Panc1 (cell line): ENCODE measurements around the gene ADAM22. TPM values are rescaled to one million over a fixed set of nuclear protein-coding genes. Genes with fewer than 3 reads are reported as not detected.

Experiments used
- ATAC-seq: fragments of 200-7000 bp; cut with Tn5 transposase; 2 replicates; pipeline ENCODE4 v1.9.1; 2020; ENCODE audit warnings: mild to moderate bottlenecking, moderate library complexity
- BruUV-seq: library from RNA; stranded (reverse); fragments of 400-500 nt; replicated peaks from 2 replicates; lab custom pipeline; 2021; lab: Mats Ljungman, UMichigan
- CTCF ChIA-PET: fragments of 300-600 bp; sonication (Branson Sonifier 250); formaldehyde crosslinking; loops from one replicate; lab custom pipeline; 2022; ENCODE audit warnings: antibody characterized with exemption; lab: Charles Lee
- POLR2A ChIA-PET: fragments of 300-600 bp; sonication (Branson Sonifier 250); formaldehyde crosslinking; loops from one replicate; lab custom pipeline; 2022; ENCODE audit warnings: antibody characterized with exemption; lab: Charles Lee
- DNase-seq: peaks from one replicate; pipeline ENCODE4 v3.0.0-alpha.2; 2010; ENCODE audit warnings: low read depth, low spot score
- H3K27ac ChIP-seq: 2 replicates; pipeline ENCODE4 v1.5.1; 2011; ENCODE audit warnings: mild to moderate bottlenecking, low read length, inconsistent platforms
- H3K27me3 ChIP-seq: fragments of 200-500 bp; sonication (Bioruptor generic); 2 replicates; pipeline ENCODE4 v1.6.0; 2014; ENCODE audit warnings: low read length, inconsistent platforms; ENCODE audit not compliant: control insufficient read depth, insufficient read depth
- H3K36me3 ChIP-seq: fragments of 200-500 bp; sonication (Bioruptor generic); 2 replicates; pipeline ENCODE4 v1.5.1; 2014; ENCODE audit warnings: inconsistent platforms, mild to moderate bottlenecking, low read length, moderate library complexity; ENCODE audit not compliant: control insufficient read depth, insufficient read depth
- H3K4me1 ChIP-seq: 2 replicates; pipeline ENCODE4 v1.5.1; 2011; ENCODE audit warnings: inconsistent platforms, mild to moderate bottlenecking, low read length, moderate library complexity; ENCODE audit not compliant: control insufficient read depth, insufficient read depth
- H3K4me3 ChIP-seq, 2 experiments: 2 replicates each; pipeline ENCODE4 v1.5.1; 2011 to 2012; ENCODE audit warnings: low read depth in 2 of 2, low read length in 2 of 2, mild to moderate bottlenecking in 2 of 2, inconsistent platforms in 1 of 2, moderate library complexity in 1 of 2
- H3K9me3 ChIP-seq: fragments of 200-500 bp; sonication (Bioruptor generic); 2 replicates; pipeline ENCODE4 v1.5.1; 2014; ENCODE audit warnings: low read depth, mild to moderate bottlenecking, inconsistent platforms, low read length, moderate library complexity; ENCODE audit not compliant: control insufficient read depth, insufficient read depth
- CTCF ChIP-seq: fragments of 450-650 bp; IDR thresholded peaks from 2 replicates; pipeline ENCODE4 v1.5.1; 2017; ENCODE audit warnings: mild to moderate bottlenecking
- POLR2AphosphoS5 ChIP-seq: IDR thresholded peaks from 2 replicates; pipeline ENCODE4 v1.6.1; 2012; ENCODE audit warnings: mild to moderate bottlenecking, low read depth, low read length, moderate library complexity
- REST ChIP-seq, 2 experiments: IDR thresholded peaks; 2 replicates each; pipeline ENCODE4 v1.6.1; 2011 to 2012; ENCODE audit warnings: low read depth in 2 of 2, control low read depth in 1 of 2, low read length in 1 of 2, mild to moderate bottlenecking in 1 of 2, moderate library complexity in 1 of 2; ENCODE audit not compliant: insufficient read depth in 1 of 2
- SIN3A ChIP-seq: IDR thresholded peaks from 2 replicates; pipeline ENCODE4 v1.6.1; 2012; ENCODE audit warnings: low read depth, mild to moderate bottlenecking, low read length, moderate library complexity, borderline replicate concordance; ENCODE audit not compliant: insufficient read depth
- TCF7L2 ChIP-seq: IDR thresholded peaks from 2 replicates; pipeline ENCODE4 v1.6.1; 2011; ENCODE audit warnings: mild to moderate bottlenecking, low read depth, low read length, inconsistent platforms
- in situ Hi-C: cut with HindIII; loops from 2 replicates; pipeline ENCODE4 v1.10.0; 2016; ENCODE audit warnings: low sequenced_read_pairs, low pct_unique_long_range_greater_than_20kb
- intact Hi-C: fragments of 100-400 bp; cut with micrococcal nuclease; formaldehyde crosslinking; loops from one replicate; pipeline ENCODE4 v1.10.0; 2022; ENCODE audit not compliant: unreplicated experiment
- total RNA-seq: library from RNA; stranded (reverse); gene quantifications from one replicate; pipeline ENCODE4 v1.2.1, GENCODE V29; 2021; ENCODE audit not compliant: unreplicated experiment

The ADAM22 gene
- total RNA-seq, 1 experiment from 2014 or later = 4.2 TPM

GRCh38 chr7:88172842-88173241 lies 238.8 kb downstream of the ADAM22 start:
- Histone ChIP-seq H3K9me3 (no peaks in the 10 kb centered on the region), H3K4me3 (no peak overlapping the region), H3K36me3 (no peaks in the 10 kb centered on the region), H3K27ac (no peak overlapping the region), H3K4me1 (no peaks in the 10 kb centered on the region), H3K27me3 (no peaks in the 10 kb centered on the region)
- TF ChIP-seq REST (IDR thresholded peaks at IDR 0.05; ENCODE audit: insufficient read depth in 1 of 2, low read depth in 2 of 2, low read length in 1 of 2) (no peak), TCF7L2 (no peak), CTCF (no peak), POLR2AphosphoS5 (no peak), SIN3A (no peak)
- ATAC-seq (no peak), DNase-seq (no peak)
- intact Hi-C loops (no loop called here), in situ Hi-C loops (no loop called here)
- ChIA-PET CTCF (no interaction called here), POLR2A (no interaction called here)
- no TSS peak for BruUV-seq

GRCh38 chr7:88176190-88176589 lies 242.1 kb downstream of the ADAM22 start:
- no peak overlapping the region for H3K27ac ChIP-seq
- CTCF ChIA-PET = no interaction called here
- H3K36me3 ChIP-seq = no peaks in the 10 kb centered on the region
- in situ Hi-C loops = no loop called here
- TF ChIP-seq REST (IDR thresholded peaks at IDR 0.05; ENCODE audit: insufficient read depth in 1 of 2, low read depth in 2 of 2, low read length in 1 of 2) (no peak), SIN3A (no peak), TCF7L2 (no peak), CTCF (no peak), POLR2AphosphoS5 (no peak)
- DNase-seq (no peak), ATAC-seq (no peak)
- intact Hi-C loops = no loop called here
- no peaks in the 10 kb centered on the region for H3K4me1 ChIP-seq
- POLR2A ChIA-PET = no interaction called here
- no TSS peak for BruUV-seq
- no peaks in the 10 kb centered on the region for H3K9me3 ChIP-seq
- no peak overlapping the region for H3K4me3 ChIP-seq
- H3K27me3 ChIP-seq = no peaks in the 10 kb centered on the region
